WTC11 (cell line): ENCODE results near the gene MAGI2. TPM values are rescaled to one million over a fixed set of nuclear protein-coding genes. Genes with fewer than 3 reads are reported as not detected.

Experiments
- ATAC-seq: fragments of 200-7000 bp; cut with Tn5 transposase; 2 replicates; pipeline ENCODE4 v1.10.0; 2021; ENCODE audit warnings: mild to moderate bottlenecking, moderate library complexity
- CTCF ChIA-PET: fragments of 300-600 bp; sonication (Branson Sonifier 250); formaldehyde crosslinking; loops from one replicate; lab custom pipeline; 2021; ENCODE audit warnings: antibody characterized with exemption; lab: Charles Lee
- POLR2A ChIA-PET: fragments of 350-600 bp; sonication (Branson Sonifier 250); formaldehyde crosslinking; loops from one replicate; lab custom pipeline; 2021; ENCODE audit warnings: antibody characterized with exemption; lab: Charles Lee
- DNase-seq: peaks from one replicate; pipeline ENCODE4 v3.0.0; 2021; ENCODE audit warnings: low spot score
- H3K27ac Mint-ChIP-seq: 2 replicates; pipeline ENCODE4 v1.8.0; 2021; ENCODE audit warnings: mixed read lengths
- H3K27me3 Mint-ChIP-seq: 2 replicates; pipeline ENCODE4 v1.8.0; 2021; ENCODE audit warnings: low read depth, mild to moderate bottlenecking, moderate library complexity, mixed read lengths
- H3K36me3 Mint-ChIP-seq: 2 replicates; pipeline ENCODE4 v1.8.0; 2021; ENCODE audit warnings: mixed read lengths
- H3K4me1 Mint-ChIP-seq: 2 replicates; pipeline ENCODE4 v1.8.0; 2022; ENCODE audit warnings: mixed read lengths
- H3K4me3 Mint-ChIP-seq: 2 replicates; pipeline ENCODE4 v1.8.0; 2021; ENCODE audit warnings: mild to moderate bottlenecking, moderate library complexity, mixed read lengths
- H3K9me3 Mint-ChIP-seq: 2 replicates; pipeline ENCODE4 v1.8.0; 2021; ENCODE audit warnings: mixed read lengths
- CDX4 ChIP-seq: fragments of 250-450 bp; sonication (Bioruptor Pico); IDR thresholded peaks from 2 replicates; pipeline ENCODE4 v1.9.0; 2021; ENCODE audit warnings: moderate library complexity, mild to moderate bottlenecking, inconsistent platforms, borderline replicate concordance
- E2F4 ChIP-seq: sonication (generic); formaldehyde crosslinking; IDR thresholded peaks from 2 replicates; pipeline ENCODE4 v1.8.1; 2022; ENCODE audit warnings: low read depth, mild to moderate bottlenecking, moderate library complexity, missing genetic modification reagents, borderline replicate concordance
- ELF4 ChIP-seq: sonication (generic); formaldehyde crosslinking; IDR thresholded peaks from 2 replicates; pipeline ENCODE4 v1.8.1; 2022; ENCODE audit warnings: low read depth, mild to moderate bottlenecking, moderate library complexity, missing genetic modification reagents
- GABPB1 ChIP-seq: sonication (generic); formaldehyde crosslinking; IDR thresholded peaks from 2 replicates; pipeline ENCODE4 v1.8.1; 2023; ENCODE audit warnings: mild to moderate bottlenecking, missing genetic modification reagents
- HMGXB4 ChIP-seq: sonication (generic); formaldehyde crosslinking; IDR thresholded peaks from 2 replicates; pipeline ENCODE4 v1.8.1; 2023; ENCODE audit warnings: mild to moderate bottlenecking, moderate library complexity, missing genetic modification reagents
- KAT7 ChIP-seq: sonication (generic); formaldehyde crosslinking; IDR thresholded peaks from 2 replicates; pipeline ENCODE4 v1.8.1; 2023; ENCODE audit warnings: missing genetic modification reagents, mild to moderate bottlenecking, borderline replicate concordance
- MLX ChIP-seq: sonication (generic); formaldehyde crosslinking; IDR thresholded peaks from 2 replicates; pipeline ENCODE4 v1.8.1; 2023; ENCODE audit warnings: mild to moderate bottlenecking, missing genetic modification reagents, moderate library complexity
- MXD4 ChIP-seq: fragments of 250-450 bp; sonication (Bioruptor Pico); IDR thresholded peaks from 2 replicates; pipeline ENCODE4 v1.8.0; 2021; ENCODE audit warnings: mild to moderate bottlenecking, moderate library complexity, borderline replicate concordance
- NFATC4 ChIP-seq: fragments of 250-450 bp; sonication (Bioruptor Pico); IDR thresholded peaks from 2 replicates; pipeline ENCODE4 v1.9.0; 2021; ENCODE audit warnings: mild to moderate bottlenecking
- PRRX2 ChIP-seq: fragments of 250-450 bp; sonication (Bioruptor Pico); IDR thresholded peaks from 2 replicates; pipeline ENCODE4 v1.8.0; 2021; ENCODE audit warnings: mild to moderate bottlenecking
- RELA ChIP-seq: sonication (generic); formaldehyde crosslinking; IDR thresholded peaks from 2 replicates; pipeline ENCODE4 v1.8.1; 2022; ENCODE audit warnings: missing genetic modification reagents, mild to moderate bottlenecking, borderline replicate concordance
- SMAD3 ChIP-seq: sonication (generic); formaldehyde crosslinking; IDR thresholded peaks from 2 replicates; pipeline ENCODE4 v1.8.0; 2022; ENCODE audit warnings: missing genetic modification reagents, mild to moderate bottlenecking, borderline replicate concordance
- SMAD4 ChIP-seq: sonication (generic); formaldehyde crosslinking; IDR thresholded peaks from 2 replicates; pipeline ENCODE4 v1.8.0; 2022; ENCODE audit warnings: mild to moderate bottlenecking, missing genetic modification reagents
- TP53 ChIP-seq: sonication (generic); formaldehyde crosslinking; IDR thresholded peaks from 2 replicates; pipeline ENCODE4 v1.8.1; 2023; ENCODE audit warnings: mild to moderate bottlenecking, missing genetic modification reagents
- ZBTB21 ChIP-seq: sonication (generic); formaldehyde crosslinking; IDR thresholded peaks from 2 replicates; pipeline ENCODE4 v1.8.1; 2023; ENCODE audit warnings: mild to moderate bottlenecking, missing genetic modification reagents, borderline replicate concordance
- ZNF121 ChIP-seq: sonication (generic); formaldehyde crosslinking; IDR thresholded peaks from 2 replicates; pipeline ENCODE4 v1.8.0; 2023; ENCODE audit warnings: missing genetic modification reagents
- ZNF219 ChIP-seq: sonication (generic); formaldehyde crosslinking; IDR thresholded peaks from 2 replicates; pipeline ENCODE4 v1.8.0; 2023; ENCODE audit warnings: missing genetic modification reagents, mild to moderate bottlenecking, borderline replicate concordance
- ZNF232 ChIP-seq: sonication (generic); formaldehyde crosslinking; IDR thresholded peaks from 2 replicates; pipeline ENCODE4 v1.8.0; 2022; ENCODE audit warnings: mild to moderate bottlenecking, missing genetic modification reagents
- ZNF281 ChIP-seq: sonication (generic); formaldehyde crosslinking; IDR thresholded peaks from 2 replicates; pipeline ENCODE4 v1.8.0; 2023; ENCODE audit warnings: mild to moderate bottlenecking, missing genetic modification reagents
- ZNF396 ChIP-seq: fragments of 250-450 bp; sonication (Bioruptor Pico); IDR thresholded peaks from 2 replicates; pipeline ENCODE4 v1.8.0; 2021; ENCODE audit warnings: mild to moderate bottlenecking, moderate library complexity, borderline replicate concordance
- total RNA-seq: library from RNA; stranded (reverse); gene quantifications from 3 replicates; pipeline ENCODE4 v1.2.3, GENCODE V29; 2021

Gene MAGI2
- total RNA-seq, 1 experiment from 2014 or later = 26.6 TPM

GRCh38 chr7:79455173-79455790 lies 1.8 kb upstream of the MAGI2 start:
- ATAC-seq (no peak), DNase-seq (no peak)
- Mint-ChIP-seq H3K27ac (no peak overlapping the region), H3K36me3 (no peaks in the 10 kb centered on the region), H3K27me3 (peaks cover 86% of the 10 kb centered on the region), H3K4me3 (peak overlapping the region; percentile 94), H3K9me3 (no peaks in the 10 kb centered on the region)
- CTCF ChIA-PET = interaction anchor here (1.1 kb wide), 1 partner anchor 157 kb away, joined by 3 read pairs; no protein-coding TSS in a partner anchor
- TF ChIP-seq ZNF121 (CRISPR knock-in tag) (no peak), ZNF219 (CRISPR knock-in tag) (no peak), GABPB1 (CRISPR knock-in tag) (no peak), CDX4 (CRISPR knock-in tag) (no peak)
- TF ChIP-seq, all 79 proteins: peak for 0
- POLR2A ChIA-PET = no interaction called here
- peaks cover 17% of the 10 kb centered on the region for H3K4me1 Mint-ChIP-seq

GRCh38 chr7:79454361-79454960 lies 994 bp upstream of the MAGI2 start:
- Mint-ChIP-seq H3K4me1 (peaks cover 17% of the 10 kb centered on the region), H3K4me3 (peak overlapping the region; percentile 94), H3K27ac (no peak overlapping the region), H3K9me3 (no peaks in the 10 kb centered on the region), H3K36me3 (no peaks in the 10 kb centered on the region), H3K27me3 (peaks cover 89% of the 10 kb centered on the region)
- ChIA-PET CTCF (interaction anchor here (1.1 kb wide), 1 partner anchor 156 kb away, joined by 3 read pairs; no protein-coding TSS in a partner anchor), POLR2A (no interaction called here)
- ATAC-seq (peak; percentile 6), DNase-seq (peak; percentile 48)
- TF ChIP-seq ZNF396 (CRISPR knock-in tag) = no peak
- TF ChIP-seq PRRX2 (CRISPR knock-in tag) = no peak
- no peak for TF ChIP-seq SMAD3 (CRISPR knock-in tag)
- no peak for TF ChIP-seq HMGXB4 (CRISPR knock-in tag)
- TF ChIP-seq ELF4 (CRISPR knock-in tag) = no peak
- TF ChIP-seq ZNF281 (CRISPR knock-in tag) = no peak
- no peak for TF ChIP-seq E2F4 (CRISPR knock-in tag)
- TF ChIP-seq SMAD4 (CRISPR knock-in tag) = no peak
- TF ChIP-seq NFATC4 = no peak
- no peak for TF ChIP-seq MLX (CRISPR knock-in tag)
- no peak for TF ChIP-seq KAT7 (CRISPR knock-in tag)
- no peak for TF ChIP-seq ZBTB21 (CRISPR knock-in tag)
- TF ChIP-seq ZNF232 (CRISPR knock-in tag) = no peak
- no peak for TF ChIP-seq MXD4 (CRISPR knock-in tag)
- TF ChIP-seq RELA (CRISPR knock-in tag) = no peak
- TF ChIP-seq TP53 (CRISPR knock-in tag) = no peak
